Kidney (tissue), 14 donors: ENCODE measurements around the gene STMN1. TPM values are rescaled to one million over a fixed set of nuclear protein-coding genes. Genes with fewer than 3 reads are reported as not detected.

Experiments
- DNase-seq, 5 donors: peaks; one replicate each; pipeline ENCODE4 v3.0.0-alpha.2; 2013 to 2020
- FAIRE-seq: peaks from 2 replicates; lab custom pipeline; 2012; peaks lifted over from hg19 to GRCh38; lab: Jason Lieb, UNC
- H3K27ac ChIP-seq, 2 donors: one replicate each; pipeline ENCODE4 v1.7.0; 2013; ENCODE audit warnings: low read depth in 2 of 2, low read length in 2 of 2, inconsistent platforms in 1 of 2
- H3K27me3 ChIP-seq: one replicate; pipeline ENCODE4 v1.7.1; 2013; ENCODE audit warnings: low read length, inconsistent platforms; ENCODE audit not compliant: control insufficient read depth, insufficient read depth
- H3K36me3 ChIP-seq, 3 donors: one replicate each; pipeline versions ENCODE4 v1.7.0 to v1.7.1; 2013; ENCODE audit warnings: low read length in 3 of 3, control low read depth in 1 of 3, inconsistent platforms in 1 of 3; ENCODE audit not compliant: insufficient read depth in 3 of 3, control insufficient read depth in 2 of 3
- H3K4me1 ChIP-seq, 3 donors: one replicate each; pipeline versions ENCODE4 v1.7.0 to v1.7.1; 2013; ENCODE audit warnings: low read length in 3 of 3, inconsistent platforms in 1 of 3, low read depth in 1 of 3; ENCODE audit not compliant: control insufficient read depth in 2 of 3, insufficient read depth in 2 of 3
- H3K4me3 ChIP-seq, 3 donors: one replicate each; pipeline versions ENCODE4 v1.7.0 to v1.8.1; 2013; ENCODE audit warnings: low read length in 3 of 3, control low read depth in 1 of 3, inconsistent platforms in 1 of 3
- H3K9ac ChIP-seq, 3 donors: one replicate each; pipeline versions ENCODE4 v1.7.0 to v1.7.1; 2013; ENCODE audit warnings: low read length in 3 of 3, control low read depth in 1 of 3, inconsistent platforms in 1 of 3
- H3K9me3 ChIP-seq, 3 donors: one replicate each; pipeline versions ENCODE4 v1.7.0 to v1.7.1; 2013; ENCODE audit warnings: low read length in 3 of 3, control low read depth in 1 of 3, inconsistent platforms in 1 of 3; ENCODE audit not compliant: control insufficient read depth in 2 of 3, insufficient read depth in 1 of 3
- intact Hi-C: fragments of 100-400 bp; cut with DNase I; formaldehyde crosslinking; loops from one replicate; pipeline ENCODE4 v1.11.1; 2022
- polyA plus RNA-seq: library from polyadenylated mRNA; stranded (reverse); fragments of 350-450 nt; fragmentation: Illumina TruSeq; extraction: RNeasy Lipid Tissue Mini Kit (QIAGEN cat#74804); gene quantifications from one replicate; pipeline ENCODE4 v1.2.3, GENCODE V29; 2014; ENCODE audit warnings: low read depth, low replicate concordance; ENCODE audit not compliant: insufficient read depth
- total RNA-seq: library from RNA; stranded (reverse); fragmentation: NEBNext Ultra II Directional; extraction: Animal tissue kit (Norgen Biotek cat#: 25700); gene quantifications from one replicate; pipeline ENCODE4 v1.2.1, GENCODE V29; 2021
- TF ChIP-seq, protein P1 (sequence below): IDR thresholded peaks from 3 replicates; pipeline ENCODE4 v1.5.1; 2012; ENCODE audit warnings: mild to moderate bottlenecking, moderate library complexity, borderline replicate concordance; ENCODE audit not compliant: insufficient read depth; ENCODE audit errors: extremely low read depth
- donor health status: control.
- donor health status: control.
- donor health status: control.
- donor health status: control.
- donor health status: control.
- donor health status: DM: yes; HTN: yes; CAD: no.
- donor health status: Normal renal cell carcinoma (clear cell type).

Gene STMN1
- total and polyA plus RNA-seq, 2 donors from 2014 or later: 50.4 to 101 TPM

DNA sequence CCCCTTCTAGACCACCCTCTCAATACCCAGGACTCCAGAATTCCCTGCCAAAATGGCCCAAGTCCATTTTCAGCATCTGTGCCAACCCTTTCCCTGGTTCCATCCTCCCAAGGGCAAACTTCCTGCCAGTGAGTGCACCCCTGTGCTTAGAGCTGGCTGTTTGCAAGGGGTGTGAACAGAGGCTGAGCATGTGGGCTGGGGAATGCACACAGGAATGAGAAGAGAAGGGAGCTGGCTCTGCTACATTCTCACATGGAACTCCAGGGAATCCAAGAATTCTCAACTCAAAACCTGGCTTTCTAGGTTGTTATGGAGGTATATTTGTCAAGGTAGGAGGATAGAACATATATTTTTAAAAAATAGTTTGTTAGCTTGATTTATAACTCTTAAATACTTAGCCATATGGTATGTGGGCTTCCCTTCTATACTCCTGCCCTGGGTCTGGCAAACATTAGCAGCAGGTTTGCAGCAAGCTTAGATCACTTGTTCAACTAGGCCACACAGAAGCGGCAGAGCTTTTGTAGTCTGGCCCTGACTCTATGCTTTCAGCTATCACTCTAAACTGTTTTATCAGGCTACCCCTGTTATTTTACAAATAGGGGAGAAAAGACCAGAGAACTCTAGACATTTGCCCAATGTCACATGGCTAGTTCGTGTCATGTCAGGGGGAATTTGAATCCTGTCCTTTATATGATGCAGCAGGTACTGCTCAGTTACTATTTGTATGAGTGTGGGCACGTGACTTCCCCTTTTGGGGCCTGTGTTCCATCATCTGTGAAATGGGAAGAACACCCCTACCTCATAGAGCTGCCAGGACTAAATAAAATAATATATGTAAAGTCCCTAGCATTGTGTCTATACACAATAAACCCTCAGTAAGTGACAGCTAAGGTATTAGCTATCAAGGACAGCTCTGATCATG is 8.1 kb upstream of the STMN1 start:
- no peaks in the 10 kb centered on the region for H3K9me3 ChIP-seq
- no peak for FAIRE-seq
- DNase-seq: no peak
- intact Hi-C loops: no loop called here
- H3K27me3 ChIP-seq: no peaks in the 10 kb centered on the region
- TF ChIP-seq, protein P1, sequence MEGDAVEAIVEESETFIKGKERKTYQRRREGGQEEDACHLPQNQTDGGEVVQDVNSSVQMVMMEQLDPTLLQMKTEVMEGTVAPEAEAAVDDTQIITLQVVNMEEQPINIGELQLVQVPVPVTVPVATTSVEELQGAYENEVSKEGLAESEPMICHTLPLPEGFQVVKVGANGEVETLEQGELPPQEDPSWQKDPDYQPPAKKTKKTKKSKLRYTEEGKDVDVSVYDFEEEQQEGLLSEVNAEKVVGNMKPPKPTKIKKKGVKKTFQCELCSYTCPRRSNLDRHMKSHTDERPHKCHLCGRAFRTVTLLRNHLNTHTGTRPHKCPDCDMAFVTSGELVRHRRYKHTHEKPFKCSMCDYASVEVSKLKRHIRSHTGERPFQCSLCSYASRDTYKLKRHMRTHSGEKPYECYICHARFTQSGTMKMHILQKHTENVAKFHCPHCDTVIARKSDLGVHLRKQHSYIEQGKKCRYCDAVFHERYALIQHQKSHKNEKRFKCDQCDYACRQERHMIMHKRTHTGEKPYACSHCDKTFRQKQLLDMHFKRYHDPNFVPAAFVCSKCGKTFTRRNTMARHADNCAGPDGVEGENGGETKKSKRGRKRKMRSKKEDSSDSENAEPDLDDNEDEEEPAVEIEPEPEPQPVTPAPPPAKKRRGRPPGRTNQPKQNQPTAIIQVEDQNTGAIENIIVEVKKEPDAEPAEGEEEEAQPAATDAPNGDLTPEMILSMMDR: no peak
- no peak overlapping the region for H3K4me3 ChIP-seq
- no peaks in the 10 kb centered on the region for H3K4me1 ChIP-seq
- H3K9ac ChIP-seq: no peak overlapping the region
- H3K27ac ChIP-seq: no peak overlapping the region
- no peaks in the 10 kb centered on the region for H3K36me3 ChIP-seq

DNA sequence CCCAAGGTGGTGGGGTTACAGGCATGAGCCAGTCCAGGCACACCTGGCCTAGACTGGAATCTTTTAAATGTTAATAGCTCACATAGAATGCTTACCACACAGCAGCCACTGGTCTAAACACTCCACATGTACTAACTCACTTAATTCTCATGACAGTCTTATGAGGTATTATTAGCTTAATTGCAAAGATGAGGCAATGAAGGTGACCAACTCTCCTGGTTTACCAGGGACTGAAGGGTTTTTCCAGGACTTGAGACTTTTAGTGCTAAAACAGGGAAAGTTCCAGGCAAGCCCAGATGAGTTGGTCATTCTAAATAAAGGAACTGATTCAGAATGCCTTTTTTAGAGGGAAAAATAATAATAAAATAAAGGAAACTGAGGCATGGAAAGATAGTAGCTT is 7.0 kb upstream of the STMN1 start:
- Histone ChIP-seq H3K4me3 (no peak overlapping the region), H3K9me3 (no peaks in the 10 kb centered on the region), H3K27me3 (no peaks in the 10 kb centered on the region), H3K9ac (no peak overlapping the region), H3K36me3 (no peaks in the 10 kb centered on the region), H3K4me1 (no peaks in the 10 kb centered on the region), H3K27ac (no peak overlapping the region)
- no peak for DNase-seq
- FAIRE-seq: no peak
- intact Hi-C loops: no loop called here
- TF ChIP-seq, protein P1: no peak

DNA sequence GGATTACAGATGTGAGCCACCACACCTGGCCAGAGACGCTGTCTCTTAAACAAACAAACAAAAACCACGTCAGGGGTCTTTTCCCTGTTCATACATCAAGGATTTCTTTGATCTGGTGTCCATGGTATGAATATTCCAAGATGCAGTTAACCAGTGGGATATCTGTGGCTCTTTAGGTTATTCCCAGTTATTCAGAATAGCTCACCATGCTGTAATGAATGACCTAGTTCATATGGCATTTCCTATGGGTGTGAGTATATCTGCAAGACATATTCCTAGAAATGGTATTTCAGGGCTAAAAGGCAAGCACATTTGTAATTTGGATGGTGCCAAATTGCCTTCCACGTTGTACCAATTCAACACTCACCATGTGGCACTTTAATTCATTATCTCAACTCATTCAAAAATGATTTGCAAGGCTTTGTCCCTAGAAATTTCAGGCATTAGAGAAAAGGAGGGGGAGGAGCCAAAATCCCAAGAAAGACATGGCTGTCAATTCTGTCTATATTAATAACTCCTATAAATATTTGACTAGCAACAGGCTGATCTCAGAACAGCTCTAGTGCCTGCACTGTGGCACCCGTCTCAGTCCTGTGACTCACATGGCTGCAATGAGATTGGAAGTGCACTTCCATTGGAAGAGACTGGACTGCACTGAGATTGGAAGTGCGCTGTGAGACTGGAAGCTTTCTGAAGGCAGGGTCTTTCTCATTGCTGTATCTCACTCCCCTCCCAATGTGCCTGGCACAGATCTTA is 6.0 kb upstream of the STMN1 start:
- intact Hi-C loops: no loop called here
- DNase-seq (no peak), FAIRE-seq (no peak)
- Histone ChIP-seq H3K9me3 (no peaks in the 10 kb centered on the region), H3K9ac (no peak overlapping the region), H3K36me3 (no peaks in the 10 kb centered on the region), H3K27me3 (no peaks in the 10 kb centered on the region), H3K4me1 (no peaks in the 10 kb centered on the region), H3K4me3 (no peak overlapping the region), H3K27ac (no peak overlapping the region)
- TF ChIP-seq, protein P1: no peak
